Chondrocyte (in vitro differentiated cells): ENCODE results near the gene ATP1A2. TPM values are rescaled to one million over a fixed set of nuclear protein-coding genes. Genes with fewer than 3 reads are reported as not detected.

Experiments used
- DNase-seq: peaks from one replicate; pipeline ENCODE4 v3.0.0; 2021; ENCODE audit warnings: mixed read lengths, low spot score
- H3K27ac Mint-ChIP-seq: one replicate; pipeline ENCODE4 v1.8.0; 2021; ENCODE audit warnings: mild to moderate bottlenecking, moderate library complexity, mixed read lengths; ENCODE audit not compliant: unreplicated experiment
- H3K27me3 Mint-ChIP-seq: 2 replicates; pipeline ENCODE4 v1.8.0; 2021; ENCODE audit warnings: low read depth, mixed read lengths
- H3K36me3 Mint-ChIP-seq: 2 replicates; pipeline ENCODE4 v1.8.0; 2021; ENCODE audit warnings: low read depth, mixed read lengths
- H3K4me1 Mint-ChIP-seq: 2 replicates; pipeline ENCODE4 v1.8.0; 2021; ENCODE audit warnings: low read depth, mild to moderate bottlenecking, mixed read lengths
- H3K4me3 Mint-ChIP-seq: one replicate; pipeline ENCODE4 v1.8.0; 2021; ENCODE audit warnings: mild to moderate bottlenecking, moderate library complexity, mixed read lengths; ENCODE audit not compliant: unreplicated experiment
- H3K9me3 Mint-ChIP-seq: 2 replicates; pipeline ENCODE4 v1.8.0; 2021; ENCODE audit warnings: low read depth, mixed read lengths
- CTCF ChIP-seq: fragments of 200-600 bp; sonication (generic); IDR thresholded peaks from 2 replicates; pipeline ENCODE4 v1.5.0; 2021; ENCODE audit warnings: antibody characterized with exemption, mild to moderate bottlenecking, moderate library complexity
- total RNA-seq: library from RNA; stranded (reverse); gene quantifications from 3 replicates; pipeline ENCODE4 v1.2.1, GENCODE V29; 2021

ATP1A2 gene
- total RNA-seq, 1 donor from 2014 or later = 2.9 TPM

GRCh38 chr1:160177667-160178066, 62.1 kb downstream of the ATP1A2 start:
- H3K4me1 Mint-ChIP-seq = no peaks in the 10 kb centered on the region
- H3K27ac Mint-ChIP-seq = no peak overlapping the region
- peaks cover 11% of the 10 kb centered on the region for H3K27me3 Mint-ChIP-seq
- H3K4me3 Mint-ChIP-seq = no peak overlapping the region
- TF ChIP-seq CTCF = no peak
- DNase-seq = no peak
- H3K36me3 Mint-ChIP-seq = no peaks in the 10 kb centered on the region
- no peaks in the 10 kb centered on the region for H3K9me3 Mint-ChIP-seq

DNA sequence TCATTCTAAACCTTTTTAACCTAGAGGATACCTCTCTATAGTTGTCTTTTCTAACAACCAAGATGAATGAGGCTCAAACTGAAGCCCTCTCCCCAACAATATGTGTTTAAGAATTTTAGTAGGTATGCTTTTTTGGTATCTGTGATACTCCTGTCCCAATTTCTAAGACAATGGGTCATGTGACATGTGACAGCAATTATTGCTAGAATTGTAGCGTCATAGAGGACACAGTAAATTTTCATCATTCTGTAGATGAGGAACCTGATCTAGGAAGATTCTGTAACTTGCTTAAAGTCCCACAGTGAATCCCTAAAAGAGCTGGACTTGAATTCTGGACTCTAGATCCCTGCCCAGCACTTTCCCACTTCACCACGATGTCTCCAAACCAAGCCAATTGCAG, 63.2 kb downstream of the ATP1A2 start:
- TF ChIP-seq CTCF = no peak
- Mint-ChIP-seq H3K27me3 (peaks cover 11% of the 10 kb centered on the region), H3K4me3 (no peak overlapping the region), H3K36me3 (no peaks in the 10 kb centered on the region), H3K4me1 (no peaks in the 10 kb centered on the region), H3K27ac (no peak overlapping the region), H3K9me3 (no peaks in the 10 kb centered on the region)
- DNase-seq = no peak

DNA sequence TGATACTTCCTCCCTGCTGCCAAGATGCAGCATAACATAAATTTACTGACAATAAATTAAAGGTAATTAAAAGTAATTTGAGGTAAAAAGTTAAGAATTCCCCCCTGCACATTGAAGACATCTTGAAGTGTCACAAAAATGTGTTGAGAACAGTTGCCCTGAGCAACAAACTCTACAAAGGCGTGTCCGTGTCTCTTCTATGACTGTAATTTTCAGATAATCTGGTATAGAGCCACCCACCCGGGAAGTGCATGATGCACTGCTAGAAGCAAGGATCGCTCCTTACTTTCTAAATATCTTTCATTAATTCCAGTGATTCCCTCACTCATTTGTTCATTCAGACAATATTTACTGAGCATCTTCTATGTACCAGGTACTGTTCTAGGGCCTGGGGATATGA, 63.8 kb downstream of the ATP1A2 start:
- Mint-ChIP-seq H3K4me1 (no peaks in the 10 kb centered on the region), H3K36me3 (no peaks in the 10 kb centered on the region), H3K4me3 (no peak overlapping the region), H3K9me3 (no peaks in the 10 kb centered on the region), H3K27me3 (peaks cover 11% of the 10 kb centered on the region), H3K27ac (no peak overlapping the region)
- TF ChIP-seq CTCF = no peak
- DNase-seq = no peak

DNA sequence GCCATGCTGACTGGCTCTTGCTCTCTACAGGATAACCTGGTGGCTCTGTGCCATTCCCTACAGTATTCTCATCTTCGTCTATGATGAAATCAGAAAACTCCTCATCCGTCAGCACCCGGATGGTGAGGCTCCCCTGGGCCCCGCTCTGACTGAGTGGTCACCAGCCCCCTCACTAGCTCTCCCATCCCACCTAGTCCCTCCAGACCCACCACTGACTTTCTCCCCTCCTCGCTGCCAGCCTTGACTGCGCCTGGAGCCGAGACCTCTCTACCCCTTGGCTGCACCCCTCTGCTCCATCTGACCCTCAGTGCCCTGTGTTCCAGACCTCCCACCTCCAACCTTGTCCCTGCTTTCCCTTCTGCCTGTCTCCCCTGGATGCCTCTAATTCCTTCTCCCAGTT, 70.7 kb downstream of the ATP1A2 start:
- Mint-ChIP-seq H3K4me1 (peaks cover 10% of the 10 kb centered on the region), H3K9me3 (no peaks in the 10 kb centered on the region), H3K4me3 (no peak overlapping the region), H3K27me3 (peaks cover 10% of the 10 kb centered on the region), H3K27ac (no peak overlapping the region), H3K36me3 (no peaks in the 10 kb centered on the region)
- TF ChIP-seq CTCF = no peak
- no peak for DNase-seq

- Mint-ChIP-seq H3K27me3 (peaks cover 8% of the 10 kb centered on the region), H3K36me3 (no peaks in the 10 kb centered on the region), H3K4me1 (peaks cover 10% of the 10 kb centered on the region), H3K4me3 (no peak overlapping the region), H3K27ac (no peak overlapping the region), H3K9me3 (no peaks in the 10 kb centered on the region)
- no peak for TF ChIP-seq CTCF
- DNase-seq = no peak
Measured at GRCh38 chr1:160186729-160187128, 71.2 kb downstream of the ATP1A2 start.
